Measurements from ENCODE around the gene MMP17. TPM values are rescaled to one million over a fixed set of nuclear protein-coding genes. Genes with fewer than 3 reads are reported as not detected.
A peak's percentile ranks its signal among the peaks of the same experiment; 100 is the strongest.

MMP17 gene
- total RNA-seq, 1 donor from 2014 or later: 14.1 TPM

DNA sequence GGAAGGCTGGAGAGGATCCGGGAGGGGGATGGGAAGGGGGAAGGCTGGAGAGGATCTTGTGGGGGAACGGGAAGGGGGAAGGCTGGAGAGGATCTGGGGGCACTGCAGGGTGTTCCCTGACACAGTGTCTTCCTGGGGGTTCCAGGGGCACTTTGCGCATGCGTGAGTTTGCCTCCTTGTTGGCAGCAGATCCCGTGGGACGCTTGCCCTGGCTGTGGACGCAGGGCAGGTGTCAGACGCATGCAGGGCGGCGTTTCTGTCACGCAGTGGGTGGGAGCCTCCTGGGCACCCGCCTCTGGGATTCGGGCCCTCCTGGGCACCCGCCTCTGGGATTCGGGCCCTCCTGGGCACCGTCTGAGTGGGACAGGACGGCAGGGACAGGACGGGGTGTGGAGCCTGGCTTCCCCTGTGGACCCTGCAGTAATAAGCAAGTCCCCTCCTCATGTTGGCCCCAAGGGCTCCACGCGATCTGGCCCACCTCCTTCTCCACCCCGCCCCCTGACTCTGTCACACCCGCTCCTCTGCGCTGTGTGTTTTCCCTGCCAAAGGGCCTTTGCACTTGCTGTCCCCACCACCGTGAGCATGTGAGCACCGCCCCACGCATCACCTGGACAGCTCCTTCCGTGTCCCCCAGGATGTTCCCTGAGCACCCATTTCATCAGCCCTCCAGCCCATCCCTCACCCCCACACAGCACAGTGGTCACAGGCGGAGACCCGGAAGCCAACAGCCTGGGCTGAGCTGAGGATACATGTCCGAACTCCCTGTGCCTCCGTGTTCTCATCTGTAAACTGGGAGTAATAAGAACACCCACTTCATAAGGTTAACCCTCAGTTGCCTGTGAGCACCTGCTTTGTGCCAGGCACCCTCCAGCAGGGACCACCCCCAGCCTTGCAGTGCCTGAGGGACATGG, 4.4 kb downstream of the MMP17 start:
- no peak for DNase-seq (ENCODE audit: extremely low spot score, unreplicated experiment)
- no peak for TF ChIP-seq CTCF (conservative IDR thresholded peaks at IDR 0.05)
- peaks cover 5% of the 10 kb centered on the region for H3K4me1 Mint-ChIP-seq (ENCODE audit: unreplicated experiment)
- no peaks in the 10 kb centered on the region for H3K9me3 Mint-ChIP-seq
- H3K4me3 Mint-ChIP-seq: peak overlapping the region; percentile 34
- no peak overlapping the region for H3K27ac Mint-ChIP-seq
- no peaks in the 10 kb centered on the region for H3K36me3 Mint-ChIP-seq
- peaks cover 22% of the 10 kb centered on the region for H3K27me3 Mint-ChIP-seq

- no peak for DNase-seq (ENCODE audit: extremely low spot score, unreplicated experiment)
- H3K36me3 Mint-ChIP-seq: no peaks in the 10 kb centered on the region
- H3K27me3 Mint-ChIP-seq: peaks cover 20% of the 10 kb centered on the region
- no peak overlapping the region for H3K4me3 Mint-ChIP-seq
- H3K4me1 Mint-ChIP-seq (ENCODE audit: unreplicated experiment): peaks cover 5% of the 10 kb centered on the region
- no peaks in the 10 kb centered on the region for H3K9me3 Mint-ChIP-seq
- no peak for TF ChIP-seq CTCF (conservative IDR thresholded peaks at IDR 0.05)
- H3K27ac Mint-ChIP-seq: no peak overlapping the region
Measured at GRCh38 chr12:131833288-131833895, 5.2 kb downstream of the MMP17 start.

- Mint-ChIP-seq H3K36me3 (no peaks in the 10 kb centered on the region), H3K4me3 (no peak overlapping the region), H3K9me3 (no peaks in the 10 kb centered on the region), H3K27ac (no peak overlapping the region), H3K27me3 (peaks cover 20% of the 10 kb centered on the region), H3K4me1 (ENCODE audit: unreplicated experiment) (peaks cover 5% of the 10 kb centered on the region)
- DNase-seq (ENCODE audit: extremely low spot score, unreplicated experiment): no peak
- peak; percentile 69 for TF ChIP-seq CTCF (conservative IDR thresholded peaks at IDR 0.05)
Measured at GRCh38 chr12:131833896-131834641, 5.9 kb downstream of the MMP17 start.

DNA sequence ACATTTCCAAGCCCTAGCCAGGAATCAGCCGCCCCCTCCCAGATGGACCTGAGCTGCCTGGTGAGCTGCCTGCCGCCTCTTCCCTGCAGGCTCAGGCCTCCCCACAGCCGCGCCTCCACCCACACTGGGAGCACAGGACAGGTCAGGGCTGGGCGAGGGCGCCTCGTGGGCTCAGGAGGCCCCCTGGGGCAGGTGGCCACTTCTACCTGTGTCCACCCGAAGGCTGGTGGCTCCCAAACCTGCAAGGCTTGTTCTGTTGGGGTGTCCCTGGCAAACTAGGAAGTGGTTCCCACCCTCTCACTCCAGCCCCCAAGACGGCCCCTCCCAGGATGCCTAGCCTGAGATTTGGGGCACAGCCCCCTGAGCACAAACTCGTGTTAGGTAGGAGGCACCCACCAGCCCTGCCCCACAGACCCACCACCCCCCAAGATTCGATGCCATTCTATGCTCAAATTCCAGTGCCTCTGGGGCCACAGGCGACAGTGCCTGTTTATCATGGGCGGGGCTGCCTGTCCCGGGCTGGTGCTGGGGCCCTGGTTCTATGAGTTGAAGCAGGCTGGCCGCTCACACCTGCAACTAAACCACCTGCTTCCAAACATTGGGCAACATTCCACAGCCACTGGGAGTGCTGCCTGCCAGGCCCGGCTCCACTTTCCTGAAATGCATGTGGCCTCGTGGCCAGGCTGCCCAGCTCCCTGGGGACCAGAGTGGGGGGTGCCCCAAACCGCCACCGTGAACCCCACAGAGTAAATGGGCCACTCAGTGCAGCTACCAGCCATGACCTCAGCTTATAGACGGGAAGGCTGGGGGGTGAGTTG, 6.8 kb downstream of the MMP17 start:
- H3K4me1 Mint-ChIP-seq (ENCODE audit: unreplicated experiment): peaks cover 5% of the 10 kb centered on the region
- TF ChIP-seq CTCF (conservative IDR thresholded peaks at IDR 0.05): no peak
- no peak overlapping the region for H3K4me3 Mint-ChIP-seq
- peaks cover 14% of the 10 kb centered on the region for H3K27me3 Mint-ChIP-seq
- peak overlapping the region; percentile 53 for H3K27ac Mint-ChIP-seq
- no peaks in the 10 kb centered on the region for H3K36me3 Mint-ChIP-seq
- H3K9me3 Mint-ChIP-seq: no peaks in the 10 kb centered on the region
- no peak for DNase-seq (ENCODE audit: extremely low spot score, unreplicated experiment)

DNA sequence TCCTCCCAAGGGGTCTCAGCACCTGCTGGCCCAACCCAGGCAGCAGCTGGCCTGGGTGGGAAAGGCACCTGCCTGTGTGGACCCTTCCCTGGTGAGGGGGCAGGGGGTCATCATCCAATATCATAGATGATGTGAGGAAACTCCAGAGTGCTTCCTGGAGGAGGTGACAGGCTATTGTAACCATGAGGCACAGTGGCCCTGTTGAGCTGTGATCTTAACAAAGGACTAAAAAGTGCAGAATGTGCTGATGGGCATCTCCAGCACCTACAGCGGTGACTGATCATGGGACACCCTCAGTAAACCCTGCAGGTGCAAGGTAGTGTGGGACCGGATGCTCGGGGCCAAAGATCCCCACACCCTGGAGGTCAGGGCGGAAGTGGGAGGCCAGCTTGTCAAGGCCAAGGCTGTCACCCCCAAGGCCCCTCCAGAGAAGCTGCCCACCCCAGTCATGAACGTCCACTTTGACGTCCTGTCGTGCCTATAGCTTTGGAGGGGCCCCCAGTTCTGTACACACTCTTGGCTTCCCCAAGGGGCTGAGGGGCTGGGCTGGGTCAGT, 7.5 kb downstream of the MMP17 start:
- no peak for DNase-seq (ENCODE audit: extremely low spot score, unreplicated experiment)
- no peak for TF ChIP-seq CTCF (conservative IDR thresholded peaks at IDR 0.05)
- Mint-ChIP-seq H3K27ac (no peak overlapping the region), H3K27me3 (peaks cover 13% of the 10 kb centered on the region), H3K9me3 (no peaks in the 10 kb centered on the region), H3K4me3 (no peak overlapping the region), H3K4me1 (ENCODE audit: unreplicated experiment) (peaks cover 5% of the 10 kb centered on the region), H3K36me3 (no peaks in the 10 kb centered on the region)

Data from type B pancreatic cell (in vitro differentiated cells).